ENCODE results near the gene MKI67. TPM values are rescaled to one million over a fixed set of nuclear protein-coding genes. Genes with fewer than 3 reads are reported as not detected.

MKI67 gene
- total RNA-seq, 2 donors from 2014 or later, result 0.41 to 2.7 TPM

- ATAC-seq (ENCODE audit: insufficient number of reproducible peaks, low FRiP score, low read depth), result no peak
- Histone ChIP-seq H3K27ac (no peak overlapping the region), H3K4me3 (no peak overlapping the region), H3K4me1 (ENCODE audit: control insufficient read depth in 1 of 2, low read depth in 2 of 2) (no peaks in the 10 kb centered on the region), H3K27me3 (replicated peaks; ENCODE audit: insufficient read depth) (no peaks in the 10 kb centered on the region), H3K36me3 (peaks cover 7% of the 10 kb centered on the region), H3K9me3 (no peaks in the 10 kb centered on the region)
- DNase-seq (ENCODE audit: low spot score), result no peak
- no peak for TF ChIP-seq CTCF (IDR thresholded peaks at IDR 0.05)
Measured at GRCh38 chr10:128077155-128077875, 48.9 kb downstream of the MKI67 start.

- Histone ChIP-seq H3K4me1 (ENCODE audit: control insufficient read depth in 1 of 2, low read depth in 2 of 2) (no peaks in the 10 kb centered on the region), H3K9me3 (no peaks in the 10 kb centered on the region), H3K27me3 (replicated peaks; ENCODE audit: insufficient read depth) (no peaks in the 10 kb centered on the region), H3K27ac (no peak overlapping the region), H3K4me3 (no peak overlapping the region), H3K36me3 (peaks cover 22% of the 10 kb centered on the region)
- DNase-seq (ENCODE audit: low spot score) (no peak), ATAC-seq (ENCODE audit: insufficient number of reproducible peaks, low FRiP score, low read depth) (no peak)
- TF ChIP-seq CTCF (IDR thresholded peaks at IDR 0.05), result no peak
Measured at GRCh38 chr10:128074589-128074988, 51.6 kb downstream of the MKI67 start.

GRCh38 chr10:128073890-128074289, 52.3 kb downstream of the MKI67 start:
- Histone ChIP-seq H3K4me3 (no peak overlapping the region), H3K4me1 (ENCODE audit: control insufficient read depth in 1 of 2, low read depth in 2 of 2) (no peaks in the 10 kb centered on the region), H3K27me3 (replicated peaks; ENCODE audit: insufficient read depth) (no peaks in the 10 kb centered on the region), H3K9me3 (no peaks in the 10 kb centered on the region), H3K36me3 (peaks cover 22% of the 10 kb centered on the region), H3K27ac (no peak overlapping the region)
- DNase-seq (ENCODE audit: low spot score), result no peak
- ATAC-seq (ENCODE audit: insufficient number of reproducible peaks, low FRiP score, low read depth), result no peak
- no peak for TF ChIP-seq CTCF (IDR thresholded peaks at IDR 0.05)

- no peak for TF ChIP-seq CTCF (IDR thresholded peaks at IDR 0.05)
- no peak for DNase-seq (ENCODE audit: low spot score)
- H3K27ac ChIP-seq, result no peak overlapping the region
- peaks cover 26% of the 10 kb centered on the region for H3K36me3 ChIP-seq
- no peak overlapping the region for H3K4me3 ChIP-seq
- no peak for ATAC-seq (ENCODE audit: insufficient number of reproducible peaks, low FRiP score, low read depth)
- no peaks in the 10 kb centered on the region for H3K9me3 ChIP-seq
- H3K27me3 ChIP-seq (replicated peaks; ENCODE audit: insufficient read depth), result no peaks in the 10 kb centered on the region
- H3K4me1 ChIP-seq (ENCODE audit: control insufficient read depth in 1 of 2, low read depth in 2 of 2), result no peaks in the 10 kb centered on the region
Measured at GRCh38 chr10:128072941-128073645, 53.1 kb downstream of the MKI67 start.

GRCh38 chr10:128072046-128072445, 54.2 kb downstream of the MKI67 start:
- Histone ChIP-seq H3K27me3 (replicated peaks; ENCODE audit: insufficient read depth) (no peaks in the 10 kb centered on the region), H3K36me3 (peaks cover 26% of the 10 kb centered on the region), H3K4me3 (no peak overlapping the region), H3K27ac (no peak overlapping the region), H3K9me3 (no peaks in the 10 kb centered on the region), H3K4me1 (ENCODE audit: control insufficient read depth in 1 of 2, low read depth in 2 of 2) (no peaks in the 10 kb centered on the region)
- DNase-seq (ENCODE audit: low spot score) (no peak), ATAC-seq (ENCODE audit: insufficient number of reproducible peaks, low FRiP score, low read depth) (no peak)
- TF ChIP-seq CTCF (IDR thresholded peaks at IDR 0.05), result no peak
